ENCODE results near the gene SKIC8. TPM values are rescaled to one million over a fixed set of nuclear protein-coding genes. Genes with fewer than 3 reads are reported as not detected.

SKIC8 gene
- total and polyA plus RNA-seq, 2 experiments from 2014 or later: 61.5 to 113 TPM

DNA sequence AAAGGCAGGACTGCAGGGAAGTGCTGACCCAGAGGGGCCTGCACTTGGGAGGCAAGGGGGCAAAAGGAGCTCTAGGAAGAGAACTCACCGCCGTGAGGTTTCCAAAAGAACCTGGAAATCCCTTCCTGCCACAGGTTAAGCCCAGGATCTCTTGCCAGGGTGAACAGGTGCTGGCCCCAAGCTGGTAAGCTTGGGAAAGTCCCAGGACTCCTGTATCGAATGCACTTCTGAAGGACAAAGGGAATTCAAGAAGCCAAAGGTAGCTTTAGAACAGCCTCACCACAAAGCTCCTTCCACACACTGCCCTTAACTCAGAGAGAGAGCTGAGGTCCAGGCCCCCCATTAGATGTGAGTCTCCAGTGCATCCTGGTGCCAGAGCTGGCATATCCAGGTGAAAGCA is 11.9 kb upstream of the SKIC8 start:
- DNase-seq (ENCODE audit: low read depth in 1 of 2, low spot score in 1 of 2): no peak
- Histone ChIP-seq H3K27me3 (no peaks in the 10 kb centered on the region), H3K9me3 (ENCODE audit: low read depth) (no peaks in the 10 kb centered on the region), H3K4me1 (ENCODE audit: low read depth) (no peaks in the 10 kb centered on the region), H3K36me3 (no peaks in the 10 kb centered on the region), H3K4me3 (no peak overlapping the region), H3K27ac (no peak overlapping the region)
- TF ChIP-seq, protein P1, sequence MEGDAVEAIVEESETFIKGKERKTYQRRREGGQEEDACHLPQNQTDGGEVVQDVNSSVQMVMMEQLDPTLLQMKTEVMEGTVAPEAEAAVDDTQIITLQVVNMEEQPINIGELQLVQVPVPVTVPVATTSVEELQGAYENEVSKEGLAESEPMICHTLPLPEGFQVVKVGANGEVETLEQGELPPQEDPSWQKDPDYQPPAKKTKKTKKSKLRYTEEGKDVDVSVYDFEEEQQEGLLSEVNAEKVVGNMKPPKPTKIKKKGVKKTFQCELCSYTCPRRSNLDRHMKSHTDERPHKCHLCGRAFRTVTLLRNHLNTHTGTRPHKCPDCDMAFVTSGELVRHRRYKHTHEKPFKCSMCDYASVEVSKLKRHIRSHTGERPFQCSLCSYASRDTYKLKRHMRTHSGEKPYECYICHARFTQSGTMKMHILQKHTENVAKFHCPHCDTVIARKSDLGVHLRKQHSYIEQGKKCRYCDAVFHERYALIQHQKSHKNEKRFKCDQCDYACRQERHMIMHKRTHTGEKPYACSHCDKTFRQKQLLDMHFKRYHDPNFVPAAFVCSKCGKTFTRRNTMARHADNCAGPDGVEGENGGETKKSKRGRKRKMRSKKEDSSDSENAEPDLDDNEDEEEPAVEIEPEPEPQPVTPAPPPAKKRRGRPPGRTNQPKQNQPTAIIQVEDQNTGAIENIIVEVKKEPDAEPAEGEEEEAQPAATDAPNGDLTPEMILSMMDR (IDR thresholded peaks at IDR 0.05; ENCODE audit: low read depth, low read length): no peak

DNA sequence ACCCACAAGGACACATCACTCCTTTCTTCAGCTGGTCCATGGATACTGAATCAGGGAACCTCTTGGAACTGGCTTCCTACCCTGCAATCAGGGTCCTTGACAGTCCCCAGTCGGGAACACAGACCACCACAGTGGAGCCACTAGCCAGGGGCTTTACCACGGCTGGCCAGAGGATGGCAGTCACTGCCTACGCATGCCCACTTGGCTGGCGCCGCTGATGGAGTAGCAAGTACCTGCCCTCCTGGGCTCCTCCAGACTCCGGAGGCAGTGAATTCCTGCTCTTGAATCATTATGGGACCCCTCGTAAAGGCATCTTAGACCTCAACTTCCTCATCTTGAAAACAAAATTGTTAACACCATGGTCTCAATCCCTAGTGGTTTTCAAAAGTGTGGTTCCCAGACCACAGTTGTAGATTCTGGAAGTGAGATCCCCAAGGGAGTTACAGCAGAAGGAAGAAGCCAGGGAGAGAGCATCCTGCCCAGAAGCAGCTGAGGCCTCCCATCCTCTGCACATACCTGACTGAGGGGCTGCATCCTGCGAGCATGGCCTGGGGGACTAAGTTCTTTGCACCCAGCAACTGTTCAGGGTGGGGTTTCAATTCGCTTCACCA is 9.1 kb upstream of the SKIC8 start:
- Histone ChIP-seq H3K4me3 (no peak overlapping the region), H3K9me3 (ENCODE audit: low read depth) (no peaks in the 10 kb centered on the region), H3K27me3 (peaks cover 4% of the 10 kb centered on the region), H3K27ac (no peak overlapping the region), H3K36me3 (no peaks in the 10 kb centered on the region), H3K4me1 (ENCODE audit: low read depth) (no peaks in the 10 kb centered on the region)
- peak; percentile 78 to 89 for DNase-seq (ENCODE audit: low read depth in 1 of 2, low spot score in 1 of 2)
- TF ChIP-seq, protein P1 (IDR thresholded peaks at IDR 0.05; ENCODE audit: low read depth, low read length): peak; percentile 95

DNA sequence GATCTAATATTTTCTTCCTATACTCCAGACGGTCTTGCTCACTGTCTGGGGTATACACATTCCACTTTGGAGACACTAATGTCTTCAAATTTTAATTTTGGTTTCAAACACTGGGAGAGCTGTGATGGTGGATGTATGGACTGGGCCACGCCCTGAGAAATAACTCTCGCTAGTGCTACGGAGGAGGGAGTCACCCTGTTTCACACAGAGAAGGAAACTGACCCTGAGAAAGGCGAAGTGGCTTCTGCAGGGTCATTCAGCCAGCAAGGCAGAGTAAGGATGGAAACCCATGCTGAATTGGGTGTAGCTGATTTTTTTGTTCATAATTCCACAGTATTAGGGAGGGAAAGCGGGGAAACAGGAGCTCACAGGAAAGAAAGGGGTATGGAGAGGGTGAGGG is 8.6 kb upstream of the SKIC8 start:
- Histone ChIP-seq H3K9me3 (ENCODE audit: low read depth) (no peaks in the 10 kb centered on the region), H3K27ac (no peak overlapping the region), H3K4me3 (no peak overlapping the region), H3K36me3 (no peaks in the 10 kb centered on the region), H3K27me3 (peaks cover 4% of the 10 kb centered on the region), H3K4me1 (ENCODE audit: low read depth) (no peaks in the 10 kb centered on the region)
- TF ChIP-seq, protein P1 (IDR thresholded peaks at IDR 0.05; ENCODE audit: low read depth, low read length): no peak
- no peak for DNase-seq (ENCODE audit: low read depth in 1 of 2, low spot score in 1 of 2)

DNA sequence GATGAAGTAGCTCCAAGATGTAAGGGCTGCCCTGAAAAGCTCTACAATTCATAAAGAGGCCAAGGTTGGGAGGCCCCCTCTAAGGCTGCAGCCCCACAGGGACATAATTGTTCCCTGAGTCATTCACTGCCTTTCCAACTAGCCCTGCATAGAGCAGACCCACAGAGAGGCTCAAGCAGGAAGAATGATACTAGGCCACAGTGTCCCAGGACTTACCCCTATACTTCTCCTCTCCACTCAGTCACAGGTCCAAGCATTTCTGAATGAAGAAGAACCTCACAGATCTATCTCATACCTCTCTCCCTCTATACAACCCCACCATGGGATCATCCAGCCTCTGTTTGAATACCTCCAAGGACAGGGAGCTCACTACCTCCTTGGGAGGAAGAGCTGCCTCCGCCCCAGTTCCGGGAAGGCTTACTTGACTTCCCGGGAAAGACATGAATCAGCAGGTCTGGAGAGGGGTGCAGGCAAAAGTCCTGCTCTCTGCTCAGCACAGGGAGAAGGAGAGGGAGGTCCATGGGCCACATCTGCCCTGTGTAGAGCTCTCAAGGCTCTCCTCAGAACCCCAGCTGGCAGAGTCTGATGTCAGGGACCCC is 6.9 kb upstream of the SKIC8 start:
- Histone ChIP-seq H3K36me3 (no peaks in the 10 kb centered on the region), H3K27me3 (peaks cover 18% of the 10 kb centered on the region), H3K4me1 (ENCODE audit: low read depth) (no peaks in the 10 kb centered on the region), H3K27ac (no peak overlapping the region), H3K9me3 (ENCODE audit: low read depth) (no peaks in the 10 kb centered on the region), H3K4me3 (no peak overlapping the region)
- DNase-seq (ENCODE audit: low read depth in 1 of 2, low spot score in 1 of 2): peak in 1 of 2 donors; percentile 84
- TF ChIP-seq, protein P1 (IDR thresholded peaks at IDR 0.05; ENCODE audit: low read depth, low read length): no peak

DNA sequence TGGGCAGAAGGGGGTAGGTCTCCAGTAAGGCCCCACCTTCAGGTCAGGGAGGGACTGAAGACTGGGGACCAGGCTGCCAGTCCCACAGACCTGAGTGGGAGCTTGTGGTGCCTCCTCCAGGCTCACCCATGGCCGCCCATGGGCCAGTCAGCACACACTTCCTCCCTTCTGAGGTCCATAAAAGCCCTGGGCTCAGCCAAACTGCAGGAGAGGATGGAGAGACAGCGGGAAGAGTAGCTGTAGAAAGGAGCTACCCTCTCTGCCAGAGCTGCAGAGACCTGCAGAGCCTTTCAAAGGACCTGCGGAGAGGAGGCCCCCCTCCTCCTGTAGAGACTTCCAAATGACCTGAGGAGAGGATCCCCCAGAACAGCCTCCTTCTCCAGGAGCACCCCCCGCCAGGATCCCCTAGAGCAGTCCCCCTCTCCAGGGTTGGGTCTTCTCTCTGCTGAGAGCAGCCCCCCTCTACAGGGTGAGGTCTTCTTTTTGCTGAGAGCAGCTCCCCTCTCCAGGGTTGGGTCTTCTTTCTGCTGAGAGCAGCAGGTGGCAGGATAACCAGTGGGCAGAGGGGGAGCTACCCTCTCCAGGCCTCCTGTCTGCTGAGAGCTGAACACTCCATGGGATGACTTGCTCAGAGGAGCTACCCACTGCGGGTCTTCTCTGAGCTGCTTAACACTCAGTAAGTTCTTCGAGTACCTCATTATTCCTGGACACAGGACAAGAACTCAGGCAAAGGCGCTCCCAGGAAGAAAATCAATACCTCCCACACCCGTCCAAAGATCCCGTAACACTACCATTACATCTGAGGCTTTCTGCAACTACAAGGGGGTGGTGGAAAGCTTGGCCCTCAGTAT is 5.0 kb upstream of the SKIC8 start:
- peaks cover 26% of the 10 kb centered on the region for H3K27me3 ChIP-seq
- H3K4me3 ChIP-seq: no peak overlapping the region
- H3K9me3 ChIP-seq (ENCODE audit: low read depth): no peaks in the 10 kb centered on the region
- no peak overlapping the region for H3K27ac ChIP-seq
- no peaks in the 10 kb centered on the region for H3K4me1 ChIP-seq (ENCODE audit: low read depth)
- H3K36me3 ChIP-seq: no peaks in the 10 kb centered on the region
- no peak for DNase-seq (ENCODE audit: low read depth in 1 of 2, low spot score in 1 of 2)
- TF ChIP-seq, protein P1 (IDR thresholded peaks at IDR 0.05; ENCODE audit: low read depth, low read length): no peak
